WI38 (cell line): ENCODE measurements around the gene TMEM170A.

Source experiments
- H3K4me3 ChIP-seq: 2 replicates; pipeline ENCODE4 v1.5.1; 2011; ENCODE audit warnings: low read depth, mild to moderate bottlenecking, control low read depth, low read length
- TF ChIP-seq, protein P1 (sequence below): IDR thresholded peaks from 2 replicates; pipeline ENCODE4 v1.5.1; 2012; ENCODE audit warnings: low read depth, mild to moderate bottlenecking, control low read depth, low read length

TMEM170A gene

DNA sequence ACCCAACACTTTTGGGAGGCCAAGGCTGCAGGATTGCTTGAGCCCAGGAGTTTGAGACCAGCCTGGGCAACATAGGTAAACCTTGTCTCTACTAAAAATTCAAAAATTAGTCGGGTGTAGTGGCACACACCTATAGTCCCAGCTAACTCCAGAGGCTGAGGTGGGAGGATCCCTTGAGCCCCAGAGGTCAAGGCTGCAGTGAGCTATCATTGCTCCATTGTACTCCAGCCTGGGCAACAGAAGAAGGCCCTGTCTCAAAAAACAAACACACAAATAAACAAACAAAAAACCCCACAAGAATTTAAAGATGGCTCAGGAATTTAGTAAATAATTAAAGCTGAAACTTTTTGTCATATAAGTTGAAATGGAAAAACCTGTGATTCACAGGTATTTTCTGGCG, 2.3 kb upstream of the TMEM170A start:
- H3K4me3 ChIP-seq, result no peak overlapping the region
- TF ChIP-seq, protein P1, sequence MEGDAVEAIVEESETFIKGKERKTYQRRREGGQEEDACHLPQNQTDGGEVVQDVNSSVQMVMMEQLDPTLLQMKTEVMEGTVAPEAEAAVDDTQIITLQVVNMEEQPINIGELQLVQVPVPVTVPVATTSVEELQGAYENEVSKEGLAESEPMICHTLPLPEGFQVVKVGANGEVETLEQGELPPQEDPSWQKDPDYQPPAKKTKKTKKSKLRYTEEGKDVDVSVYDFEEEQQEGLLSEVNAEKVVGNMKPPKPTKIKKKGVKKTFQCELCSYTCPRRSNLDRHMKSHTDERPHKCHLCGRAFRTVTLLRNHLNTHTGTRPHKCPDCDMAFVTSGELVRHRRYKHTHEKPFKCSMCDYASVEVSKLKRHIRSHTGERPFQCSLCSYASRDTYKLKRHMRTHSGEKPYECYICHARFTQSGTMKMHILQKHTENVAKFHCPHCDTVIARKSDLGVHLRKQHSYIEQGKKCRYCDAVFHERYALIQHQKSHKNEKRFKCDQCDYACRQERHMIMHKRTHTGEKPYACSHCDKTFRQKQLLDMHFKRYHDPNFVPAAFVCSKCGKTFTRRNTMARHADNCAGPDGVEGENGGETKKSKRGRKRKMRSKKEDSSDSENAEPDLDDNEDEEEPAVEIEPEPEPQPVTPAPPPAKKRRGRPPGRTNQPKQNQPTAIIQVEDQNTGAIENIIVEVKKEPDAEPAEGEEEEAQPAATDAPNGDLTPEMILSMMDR, result no peak

GRCh38 chr16:75463389-75464121, 934 bp downstream of the TMEM170A start:
- H3K4me3 ChIP-seq, result peak overlapping the region; percentile 80

- TF ChIP-seq, protein P1, result no peak
These were observed 1.7 kb downstream of the TMEM170A start for GRCh38 chr16:75462806-75463205.

GRCh38 chr16:75461575-75461974, 2.9 kb downstream of the TMEM170A start:
- TF ChIP-seq, protein P1, result no peak
- no peak overlapping the region for H3K4me3 ChIP-seq

More at GRCh38 chr16:75462806-75463205, 1.7 kb downstream of the TMEM170A start:
- peak overlapping the region; percentile 80 for H3K4me3 ChIP-seq

GRCh38 chr16:75460446-75460845, 4.0 kb downstream of the TMEM170A start:
- TF ChIP-seq, protein P1, result no peak
- no peak overlapping the region for H3K4me3 ChIP-seq

DNA sequence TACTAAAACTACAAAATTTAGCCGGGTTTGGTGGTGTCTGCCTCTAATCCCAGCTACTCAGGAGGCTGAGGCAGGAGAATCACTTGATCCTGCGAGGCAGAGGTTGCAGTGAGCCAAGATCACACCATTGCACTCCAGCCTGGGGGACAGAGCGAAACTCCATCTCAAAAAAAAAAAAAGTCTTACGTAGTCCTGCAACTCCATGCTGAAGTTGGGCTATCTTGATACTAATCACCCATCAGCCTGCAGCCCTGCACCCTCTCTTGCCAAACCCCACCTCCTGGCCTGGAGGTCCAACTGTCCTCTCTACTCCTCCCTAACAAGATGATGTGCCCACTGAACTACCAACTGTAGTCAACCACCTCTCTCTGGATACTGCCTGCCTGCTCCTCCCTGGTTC, 4.8 kb downstream of the TMEM170A start:
- no peak overlapping the region for H3K4me3 ChIP-seq
- TF ChIP-seq, protein P1, result no peak

- H3K4me3 ChIP-seq, result no peak overlapping the region
- TF ChIP-seq, protein P1, result no peak
These were observed 6.0 kb downstream of the TMEM170A start for GRCh38 chr16:75458439-75458838.

DNA sequence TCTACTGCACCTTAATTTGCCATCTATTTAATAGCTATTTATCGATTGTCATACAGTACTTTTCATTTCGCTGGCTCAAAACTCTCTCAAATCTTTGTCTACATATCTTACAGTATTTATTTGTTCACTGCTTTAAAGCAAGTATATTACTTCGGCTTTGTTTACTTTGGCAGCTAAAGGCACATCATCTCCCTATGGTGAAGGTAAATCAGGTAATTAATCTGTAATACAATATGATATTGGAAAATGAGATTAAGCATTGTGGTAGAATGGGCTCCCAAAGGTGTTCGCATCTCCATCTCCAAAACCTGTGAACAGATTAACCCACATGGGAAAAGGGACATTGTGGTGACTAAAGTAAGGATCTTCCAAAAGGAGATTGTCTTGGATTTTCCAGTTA, 6.5 kb downstream of the TMEM170A start:
- TF ChIP-seq, protein P1, result no peak
- H3K4me3 ChIP-seq, result no peak overlapping the region
